Uterus (tissue), 4 donors: ENCODE data around the gene ZNF329. TPM values are rescaled to one million over a fixed set of nuclear protein-coding genes. Genes with fewer than 3 reads are reported as not detected.

ENCODE experiments used
- DNase-seq, 2 donors: peaks; one replicate each; pipeline ENCODE4 v3.0.0-alpha.2; 2019 to 2020
- H3K27ac ChIP-seq, 2 donors: fragments of 200-600 bp; sonication (generic); 1 replicate in 1 of 2; 2 replicates in 1 of 2; pipeline ENCODE4 v1.5.1; 2016 to 2018
- H3K27me3 ChIP-seq, 2 donors: fragments of 200-600 bp; sonication (generic); one replicate each; pipeline ENCODE4 v1.5.1; 2018 to 2019; ENCODE audit warnings: control low read depth in 1 of 2
- H3K36me3 ChIP-seq, 2 donors: fragments of 200-600 bp; sonication (generic); one replicate each; pipeline ENCODE4 v1.5.1; 2019; ENCODE audit warnings: control low read depth in 1 of 2
- H3K4me1 ChIP-seq, 2 donors: fragments of 200-600 bp; sonication (generic); one replicate each; pipeline ENCODE4 v1.5.1; 2018 to 2019; ENCODE audit warnings: control low read depth in 1 of 2
- H3K4me3 ChIP-seq, 2 donors: fragments of 200-600 bp; sonication (generic); 1 replicate in 1 of 2; 2 replicates in 1 of 2; pipeline ENCODE4 v1.5.1; 2018 to 2019; ENCODE audit warnings: mild to moderate bottlenecking in 1 of 2
- H3K9me3 ChIP-seq, 2 donors: fragments of 200-600 bp; sonication (generic); one replicate each; pipeline ENCODE4 v1.5.1; 2019; ENCODE audit warnings: control low read depth in 1 of 2
- CTCF ChIP-seq, 4 experiments: fragments of 200-600 bp in 2 of 4; fragments of 450-650 bp in 2 of 4; sonication (generic) in 2 of 4; IDR thresholded peaks; one replicate each; pipeline ENCODE4 v1.5.1; 2016 to 2019; ENCODE audit warnings: antibody characterized with exemption in 4 of 4, mild to moderate bottlenecking in 2 of 4, moderate library complexity in 1 of 4
- POLR2A ChIP-seq, 2 donors: fragments of 450-650 bp; IDR thresholded peaks; one replicate each; pipeline ENCODE4 v1.6.1; 2016; ENCODE audit warnings: antibody characterized with exemption in 2 of 2, mild to moderate bottlenecking in 1 of 2, moderate library complexity in 1 of 2
- intact Hi-C: fragments of 100-400 bp; cut with DNase I; formaldehyde crosslinking; loops from one replicate; pipeline ENCODE4 v1.15.1; 2023; ENCODE audit warnings: low total_unique reads
- total RNA-seq, 4 donors: library from RNA; depleted of rRNA in 3 of 4; stranded (reverse); fragments of >200 nt in 3 of 4; gene quantifications; one replicate each; pipeline versions ENCODE4 v1.1.0 to v1.2.4, GENCODE V29; 2014 to 2023
- donor health status: DM: yes; HTN: yes; CAD: no.

Gene ZNF329
- total RNA-seq, 4 donors from 2014 or later, result 2.6 to 29.7 (median 13.3) TPM

GRCh38 chr19:58079792-58080191, 70.8 kb downstream of the ZNF329 start:
- intact Hi-C loops, result no loop called here
- no peaks in the 10 kb centered on the region for H3K4me1 ChIP-seq
- TF ChIP-seq CTCF (IDR thresholded peaks at IDR 0.05), result no peak
- no peak for TF ChIP-seq POLR2A (IDR thresholded peaks at IDR 0.05)
- no peak overlapping the region for H3K27ac ChIP-seq
- H3K9me3 ChIP-seq, result peaks cover 0 to 34% of the 10 kb centered on the region in 2 donors
- no peak for DNase-seq
- no peaks in the 10 kb centered on the region for H3K27me3 ChIP-seq
- H3K36me3 ChIP-seq, result no peaks in the 10 kb centered on the region
- no peak overlapping the region for H3K4me3 ChIP-seq

Other genes with a start within 250 kb of the ZNF329 start
- 10 to 100 TPM; 15.0 to 50.1 (median 20.7) TPM for gene ZNF417, start 234.2 kb downstream of the ZNF329 start, total RNA-seq
- 10 to 100 TPM in 2 of 4 donors, 1 to 10 TPM in 1, under 1 TPM in 1; 0.29 to 15.8 (median 9.8) TPM for gene ZNF418, start 215.4 kb downstream of the ZNF329 start, total RNA-seq
- 10 to 100 TPM in 2 of 4 donors, 1 to 10 TPM in 1, under 1 TPM in 1; 0.51 to 12.0 (median 6.9) TPM for gene ZNF256, start 203.1 kb downstream of the ZNF329 start, total RNA-seq
- gene C19orf18, start 176.3 kb downstream of the ZNF329 start, total RNA-seq, result 1 to 10 TPM in 1 of 4 donors, not detected in 3; 2.7 TPM
- 10 to 100 TPM in 3 of 4 donors, 1 to 10 TPM in 1; 5.6 to 61.7 (median 30.4) TPM for gene ZNF606, start 148.0 kb downstream of the ZNF329 start, total RNA-seq
- gene ZSCAN1, start 116.8 kb downstream of the ZNF329 start, total RNA-seq, result not detected
- gene ZNF135, start 91.5 kb downstream of the ZNF329 start, total RNA-seq, result 10 to 100 TPM in 3 of 4 donors, 1 to 10 TPM in 1; 6.2 to 18.6 (median 15.3) TPM
- gene ZSCAN18, start 52.6 kb downstream of the ZNF329 start, total RNA-seq, result 100 to 1,000 TPM in 3 of 4 donors, 10 to 100 TPM in 1; 51.5 to 138 (median 121) TPM
- 10 to 100 TPM; 10.8 to 34.3 (median 29.7) TPM for gene ZNF274, start 32.3 kb upstream of the ZNF329 start, total RNA-seq
- gene ZNF544, start 78.1 kb upstream of the ZNF329 start, total RNA-seq, result 10 to 100 TPM in 3 of 4 donors, 1 to 10 TPM in 1; 2.6 to 67.0 (median 43.7) TPM
- gene ZNF8, start 128.2 kb upstream of the ZNF329 start, total RNA-seq, result 10 to 100 TPM in 1 of 4 donors, 1 to 10 TPM in 3; 1.8 to 10.8 (median 8.2) TPM
- 10 to 100 TPM; 27.1 to 62.1 (median 39.2) TPM for gene ERVK3-1, start 154.6 kb upstream of the ZNF329 start, total RNA-seq
- 1 to 10 TPM; 3.9 to 5.1 (median 4.6) TPM for gene ZSCAN22, start 176.2 kb upstream of the ZNF329 start, total RNA-seq
- 100 to 1,000 TPM in 1 of 4 donors, 10 to 100 TPM in 1, 1 to 10 TPM in 2; 2.8 to 108 (median 12.9) TPM for gene A1BG, start 202.7 kb upstream of the ZNF329 start, total RNA-seq
- gene ZNF497, start 212.0 kb upstream of the ZNF329 start, total RNA-seq, result 1 to 10 TPM in 3 of 4 donors, not detected in 1; 3.4 to 7.2 (median 6.8) TPM
- 1 to 10 TPM in 3 of 4 donors, not detected in 1; 1.6 to 4.6 (median 2.8) TPM for gene ZNF837, start 230.2 kb upstream of the ZNF329 start, total RNA-seq
- gene RPS5, start 236.5 kb upstream of the ZNF329 start, total RNA-seq, result 1,000 to 10,000 TPM; 1,103 to 4,958 (median 2,770) TPM
- gene RNF225, start 244.9 kb upstream of the ZNF329 start, total RNA-seq, result not detected